KMS-11 (cell line): ENCODE results near the gene MXRA7.

Experiments
- H2AFZ ChIP-seq: fragments of 200-600 bp; sonication (generic); 2 replicates; pipeline ENCODE4 v1.6.1; 2016; ENCODE audit warnings: antibody characterized with exemption, mixed run types, low read depth
- H3K27ac ChIP-seq: fragments of 200-600 bp; sonication (generic); 2 replicates; pipeline ENCODE4 v1.6.1; 2016; ENCODE audit warnings: mild to moderate bottlenecking, mixed run types
- H3K27me3 ChIP-seq: fragments of 200-600 bp; sonication (generic); 2 replicates; pipeline ENCODE4 v1.6.1; 2017; ENCODE audit warnings: mild to moderate bottlenecking, low read depth, mixed run types, moderate library complexity; ENCODE audit not compliant: insufficient read depth
- H3K36me3 ChIP-seq: fragments of 200-600 bp; sonication (generic); 2 replicates; pipeline ENCODE4 v1.6.1; 2017; ENCODE audit warnings: mild to moderate bottlenecking, mixed run types; ENCODE audit not compliant: insufficient read depth
- H3K4me1 ChIP-seq: fragments of 200-600 bp; sonication (generic); 2 replicates; pipeline ENCODE4 v1.6.1; 2016; ENCODE audit warnings: mild to moderate bottlenecking, low read depth, mixed run types; ENCODE audit not compliant: poor library complexity, severe bottlenecking
- H3K4me2 ChIP-seq: fragments of 200-600 bp; sonication (generic); 2 replicates; pipeline ENCODE4 v1.7.0; 2016; ENCODE audit warnings: mild to moderate bottlenecking, mixed run types
- H3K4me3 ChIP-seq: fragments of 200-600 bp; sonication (generic); IDR thresholded peaks from 2 replicates; pipeline ENCODE4 v1.6.1; 2017; ENCODE audit warnings: low read depth, low read length, mixed read lengths; ENCODE audit not compliant: insufficient read depth
- H3K79me2 ChIP-seq: fragments of 200-600 bp; sonication (generic); 2 replicates; pipeline ENCODE4 v1.6.1; 2016; ENCODE audit warnings: low read depth, mixed run types; ENCODE audit not compliant: insufficient read depth
- H3K9ac ChIP-seq: fragments of 200-600 bp; sonication (generic); 2 replicates; pipeline ENCODE4 v1.6.1; 2016; ENCODE audit warnings: mild to moderate bottlenecking, mixed run types
- H4K20me1 ChIP-seq: fragments of 200-600 bp; sonication (generic); 2 replicates; pipeline ENCODE4 v1.6.1; 2016; ENCODE audit warnings: mild to moderate bottlenecking, mixed run types; ENCODE audit not compliant: insufficient read depth
- CTCF ChIP-seq: fragments of 200-600 bp; sonication (generic); conservative IDR thresholded peaks from 2 replicates; pipeline ENCODE4 v1.6.1; 2017; ENCODE audit warnings: low read depth, mild to moderate bottlenecking, antibody characterized with exemption, low read length, moderate library complexity, mixed read lengths

Gene MXRA7

GRCh38 chr17:76709077-76709950, 1.5 kb downstream of the MXRA7 start:
- H4K20me1 ChIP-seq, result no peaks in the 10 kb centered on the region
- H3K4me2 ChIP-seq, result no peak overlapping the region
- no peak overlapping the region for H3K27ac ChIP-seq
- no peaks in the 10 kb centered on the region for H3K79me2 ChIP-seq
- H2AFZ ChIP-seq, result no peak overlapping the region
- peaks cover 3% of the 10 kb centered on the region for H3K4me1 ChIP-seq
- no peaks in the 10 kb centered on the region for H3K36me3 ChIP-seq
- no peak for TF ChIP-seq CTCF
- H3K9ac ChIP-seq, result no peak overlapping the region
- peaks cover 4% of the 10 kb centered on the region; the same call in 1 of the 2 replicates for H3K27me3 ChIP-seq
- H3K4me3 ChIP-seq, result no peak overlapping the region

DNA sequence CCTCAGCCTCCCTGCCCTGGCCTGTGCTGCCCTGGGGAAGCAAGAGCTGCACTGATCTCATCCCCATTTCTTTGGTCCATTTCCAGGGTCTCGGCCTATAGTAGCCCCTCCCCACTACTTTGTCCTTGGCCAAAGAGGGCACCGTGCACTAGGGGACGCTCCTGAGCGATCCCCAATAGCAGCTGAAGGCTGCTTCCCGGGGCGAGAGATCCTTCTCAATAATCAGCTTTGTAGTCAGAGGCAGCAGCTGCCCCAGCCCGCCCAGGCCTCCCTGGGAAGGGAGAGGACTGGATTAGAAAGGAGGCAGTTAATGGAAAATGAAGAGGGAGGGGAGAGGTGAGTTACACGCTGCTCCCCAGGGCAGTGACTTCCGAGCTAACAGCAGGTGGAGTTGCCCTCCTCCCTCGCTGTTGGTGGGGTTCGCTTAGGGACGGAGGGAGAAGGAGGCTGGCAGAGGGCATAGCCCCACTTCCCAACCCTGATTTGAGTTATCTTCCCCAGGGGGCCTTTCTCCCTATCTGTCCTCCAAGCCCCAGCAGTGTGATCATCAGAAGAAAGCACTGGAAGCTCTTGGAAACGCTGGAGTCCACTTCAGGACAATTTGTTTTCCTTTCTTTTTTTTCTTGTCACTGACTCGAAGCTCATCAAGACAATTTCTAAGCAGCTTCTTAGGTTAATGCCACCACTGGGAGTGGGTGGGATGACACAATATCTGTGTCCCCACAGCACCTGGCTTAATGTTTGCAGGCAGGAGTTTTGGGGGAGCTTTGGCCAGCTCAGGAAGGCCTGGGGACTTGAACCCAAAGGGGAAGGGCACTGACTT, 2.6 kb downstream of the MXRA7 start:
- H3K4me2 ChIP-seq, result no peak overlapping the region
- no peak overlapping the region for H3K4me3 ChIP-seq
- H2AFZ ChIP-seq, result no peak overlapping the region
- peaks cover 4% of the 10 kb centered on the region; the same call in 1 of the 2 replicates for H3K27me3 ChIP-seq
- no peaks in the 10 kb centered on the region for H3K4me1 ChIP-seq
- H3K36me3 ChIP-seq, result no peaks in the 10 kb centered on the region
- H3K79me2 ChIP-seq, result no peaks in the 10 kb centered on the region
- H3K9ac ChIP-seq, result no peak overlapping the region
- TF ChIP-seq CTCF, result no peak
- no peak overlapping the region for H3K27ac ChIP-seq
- H4K20me1 ChIP-seq, result no peaks in the 10 kb centered on the region

DNA sequence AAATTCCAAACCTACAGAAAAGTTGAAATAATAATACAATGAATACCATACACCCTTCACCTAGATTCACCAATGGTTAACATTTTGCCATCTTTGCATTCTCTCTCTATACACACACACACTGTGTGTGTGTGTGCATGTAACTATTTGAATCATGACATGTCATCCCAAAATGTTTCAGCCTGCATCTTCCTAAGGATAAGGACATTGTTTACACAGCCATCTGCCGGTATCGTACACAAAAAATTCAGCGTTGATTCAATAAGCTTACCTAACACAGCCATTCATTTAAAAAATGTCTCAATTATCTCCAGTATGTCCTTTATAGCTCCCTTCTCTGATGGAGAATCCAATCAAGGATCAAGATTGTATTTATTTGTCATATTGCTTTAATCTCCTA, 3.9 kb downstream of the MXRA7 start:
- no peaks in the 10 kb centered on the region for H3K79me2 ChIP-seq
- no peaks in the 10 kb centered on the region for H4K20me1 ChIP-seq
- H3K4me2 ChIP-seq, result no peak overlapping the region
- H3K27ac ChIP-seq, result no peak overlapping the region
- peaks cover 4% of the 10 kb centered on the region; the same call in 1 of the 2 replicates for H3K27me3 ChIP-seq
- H3K9ac ChIP-seq, result no peak overlapping the region
- H3K4me1 ChIP-seq, result no peaks in the 10 kb centered on the region
- H3K36me3 ChIP-seq, result no peaks in the 10 kb centered on the region
- no peak for TF ChIP-seq CTCF
- no peak overlapping the region for H3K4me3 ChIP-seq
- no peak overlapping the region for H2AFZ ChIP-seq

DNA sequence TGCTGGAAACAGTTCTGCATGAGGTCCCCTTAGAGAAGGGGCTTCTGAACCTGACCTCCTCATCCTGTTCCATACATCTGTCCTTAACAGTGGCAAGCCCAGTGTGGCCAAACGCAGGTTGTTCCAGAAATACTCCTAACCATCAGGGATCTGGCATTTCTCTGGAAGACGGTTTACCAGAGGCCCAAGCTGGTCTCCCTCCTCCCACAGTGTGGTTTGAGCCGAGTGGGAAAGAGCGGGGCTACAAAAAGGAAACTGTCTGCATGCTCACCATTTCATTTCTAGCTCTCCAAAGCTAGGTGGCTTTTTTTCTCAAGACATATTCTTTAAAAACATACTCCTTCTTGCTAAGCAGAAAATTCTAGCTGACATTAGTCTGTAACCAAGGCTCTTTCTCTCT, 6.0 kb downstream of the MXRA7 start:
- Histone ChIP-seq H3K27ac (no peak overlapping the region), H2AFZ (no peak overlapping the region), H3K9ac (no peak overlapping the region), H3K27me3 (no peaks in the 10 kb centered on the region), H3K4me1 (no peaks in the 10 kb centered on the region), H3K36me3 (no peaks in the 10 kb centered on the region), H3K79me2 (no peaks in the 10 kb centered on the region), H3K4me3 (no peak overlapping the region), H3K4me2 (no peak overlapping the region), H4K20me1 (no peaks in the 10 kb centered on the region)
- no peak for TF ChIP-seq CTCF
